ENCODE results near the gene GCM1. TPM values are rescaled to one million over a fixed set of nuclear protein-coding genes. Genes with fewer than 3 reads are reported as not detected.

Gene GCM1
- total and polyA plus RNA-seq, 9 donors: not detected

GRCh38 chr6:53119349-53119748 is 29.3 kb downstream of the GCM1 start:
- WGBS, 3 donors: 33 to 57% (median 52%) methylated on average over 1 of the region's 1 CpG
- no peaks in the 10 kb centered on the region for H3K27me3 ChIP-seq
- H3K9me3 ChIP-seq: no peaks in the 10 kb centered on the region
- H3K4me3 ChIP-seq: no peak overlapping the region
- H3K36me3 ChIP-seq: no peaks in the 10 kb centered on the region
- intact Hi-C loops (cut with DNase I): no loop called here
- H3K27ac ChIP-seq: no peak overlapping the region
- TF ChIP-seq EP300 (IDR thresholded peaks at IDR 0.05) (no peak), POLR2A (IDR thresholded peaks at IDR 0.05) (no peak), CTCF (IDR thresholded peaks at IDR 0.05) (no peak)
- H3K4me1 ChIP-seq (ENCODE audit: insufficient read depth): no peaks in the 10 kb centered on the region
- no peak for DNase-seq

GRCh38 chr6:53115741-53116140 is 32.9 kb downstream of the GCM1 start:
- no peak overlapping the region for H3K4me3 ChIP-seq
- TF ChIP-seq CTCF (IDR thresholded peaks at IDR 0.05): no peak
- TF ChIP-seq POLR2A (IDR thresholded peaks at IDR 0.05): no peak
- TF ChIP-seq EP300 (IDR thresholded peaks at IDR 0.05): no peak
- no peak for DNase-seq
- no peaks in the 10 kb centered on the region for H3K36me3 ChIP-seq
- no peak overlapping the region for H3K27ac ChIP-seq
- no peaks in the 10 kb centered on the region for H3K27me3 ChIP-seq
- intact Hi-C loops (cut with DNase I): no loop called here
- 86 to 89% (median 87%) methylated on average over 2 of the region's 2 CpGs for WGBS, 3 donors
- H3K4me1 ChIP-seq (ENCODE audit: insufficient read depth): no peaks in the 10 kb centered on the region
- H3K9me3 ChIP-seq: no peaks in the 10 kb centered on the region

- TF ChIP-seq EP300 (IDR thresholded peaks at IDR 0.05) (no peak), CTCF (IDR thresholded peaks at IDR 0.05) (no peak), POLR2A (IDR thresholded peaks at IDR 0.05) (no peak)
- no peak for DNase-seq
- H3K27ac ChIP-seq: no peak overlapping the region
- intact Hi-C loops (cut with DNase I): no loop called here
- no peak overlapping the region for H3K4me3 ChIP-seq
- H3K27me3 ChIP-seq: no peaks in the 10 kb centered on the region
- 92 to 100% (median 98%) methylated on average over 1 of the region's 1 CpG for WGBS, 3 donors
- H3K36me3 ChIP-seq: no peaks in the 10 kb centered on the region
- H3K9me3 ChIP-seq: no peaks in the 10 kb centered on the region
- H3K4me1 ChIP-seq (ENCODE audit: insufficient read depth): no peaks in the 10 kb centered on the region
Observed at GRCh38 chr6:53115113-53115512, 33.5 kb downstream of the GCM1 start.

- no peak for TF ChIP-seq CTCF (IDR thresholded peaks at IDR 0.05)
- no peak for TF ChIP-seq EP300 (IDR thresholded peaks at IDR 0.05)
- TF ChIP-seq POLR2A (IDR thresholded peaks at IDR 0.05): no peak
- Histone ChIP-seq H3K36me3 (no peaks in the 10 kb centered on the region), H3K4me1 (ENCODE audit: insufficient read depth) (no peaks in the 10 kb centered on the region), H3K9me3 (no peaks in the 10 kb centered on the region), H3K27me3 (no peaks in the 10 kb centered on the region), H3K4me3 (no peak overlapping the region), H3K27ac (no peak overlapping the region)
- no peak for DNase-seq
- 38 to 44% (median 43%) methylated on average over 4 of the region's 4 CpGs for WGBS, 3 donors
- intact Hi-C loops (cut with DNase I): no loop called here
Observed at GRCh38 chr6:53113742-53114141, 34.9 kb downstream of the GCM1 start.

GRCh38 chr6:53112871-53113270 is 35.8 kb downstream of the GCM1 start:
- no peak overlapping the region for H3K4me3 ChIP-seq
- 11 to 47% (median 31%) methylated on average over 1 of the region's 1 CpG for WGBS, 3 donors
- no peaks in the 10 kb centered on the region for H3K36me3 ChIP-seq
- no peak for DNase-seq
- TF ChIP-seq CTCF (IDR thresholded peaks at IDR 0.05) (no peak), EP300 (IDR thresholded peaks at IDR 0.05) (no peak), POLR2A (IDR thresholded peaks at IDR 0.05) (no peak)
- H3K27ac ChIP-seq: no peak overlapping the region
- H3K9me3 ChIP-seq: no peaks in the 10 kb centered on the region
- no peaks in the 10 kb centered on the region for H3K4me1 ChIP-seq (ENCODE audit: insufficient read depth)
- intact Hi-C loops (cut with DNase I): no loop called here
- no peaks in the 10 kb centered on the region for H3K27me3 ChIP-seq
